GM18526 (cell line): ENCODE measurements around the gene STEAP3.

Source experiments
- POLR2A ChIP-seq: IDR thresholded peaks from 3 replicates; pipeline ENCODE4 v1.6.1; 2011; ENCODE audit not compliant: insufficient read length; ENCODE audit errors: extremely low read depth

The STEAP3 gene

DNA sequence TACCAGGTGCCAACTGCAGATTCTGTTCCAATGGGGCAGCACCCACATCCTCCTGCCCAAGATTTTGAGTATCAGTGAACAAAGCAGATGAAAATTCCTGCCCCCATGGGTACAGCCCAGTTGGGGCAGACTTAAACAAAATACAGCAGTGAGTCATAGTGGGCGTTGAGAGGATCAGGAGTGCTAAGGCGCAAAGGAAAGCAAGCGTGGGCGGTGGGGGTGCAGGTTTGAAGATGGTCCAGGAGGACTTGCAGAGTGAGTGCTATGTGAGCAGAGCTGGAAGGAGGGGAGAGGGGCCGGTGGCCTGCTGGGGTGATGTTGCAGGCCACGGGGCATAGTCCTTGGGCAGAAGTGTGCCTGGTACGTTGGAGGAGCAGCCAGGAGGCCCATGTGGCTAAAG is 24.7 kb downstream of the STEAP3 start:
- TF ChIP-seq POLR2A = no peak

DNA sequence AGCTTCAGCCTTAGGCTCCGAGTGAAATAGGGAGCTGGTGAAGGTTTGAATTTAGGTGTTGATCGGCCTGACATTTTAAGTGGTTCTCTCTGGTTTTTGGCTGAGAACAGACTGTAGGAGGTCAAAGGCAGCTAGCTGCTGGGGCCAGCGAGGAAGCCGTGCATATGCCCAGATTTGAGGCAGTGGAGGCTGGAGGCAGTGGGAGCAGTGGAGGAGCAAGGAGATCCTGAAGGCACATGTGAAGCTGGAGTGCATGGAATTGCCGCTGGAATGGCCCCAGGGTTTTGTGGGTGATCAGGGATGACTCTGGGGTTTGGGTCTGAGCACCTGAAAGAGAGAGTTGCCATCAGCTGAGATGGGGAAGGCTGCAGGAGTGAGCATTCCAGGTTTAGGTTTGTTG is 25.1 kb downstream of the STEAP3 start:
- no peak for TF ChIP-seq POLR2A

DNA sequence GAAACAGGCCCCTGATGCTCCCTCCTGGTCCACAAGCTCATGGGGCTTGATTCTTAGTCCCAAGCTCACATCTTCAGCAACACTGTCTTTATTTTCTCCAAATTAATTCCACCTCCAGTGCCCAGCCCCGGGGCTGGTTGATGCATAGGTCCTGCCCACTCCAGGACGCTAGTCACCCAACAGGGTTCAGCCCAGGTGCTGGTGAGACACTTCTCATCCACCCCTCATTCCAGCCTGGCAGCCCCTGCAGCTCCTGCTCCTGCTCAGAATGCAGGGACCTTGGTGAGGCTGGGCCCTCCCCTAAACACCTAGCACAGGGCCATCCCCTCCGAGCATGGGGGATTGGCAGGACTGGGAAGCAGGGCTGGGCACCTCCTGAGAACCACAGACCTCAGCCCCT is 25.7 kb downstream of the STEAP3 start:
- no peak for TF ChIP-seq POLR2A

- no peak for TF ChIP-seq POLR2A
These were observed 26.5 kb downstream of the STEAP3 start for GRCh38 chr2:119249855-119250717.

DNA sequence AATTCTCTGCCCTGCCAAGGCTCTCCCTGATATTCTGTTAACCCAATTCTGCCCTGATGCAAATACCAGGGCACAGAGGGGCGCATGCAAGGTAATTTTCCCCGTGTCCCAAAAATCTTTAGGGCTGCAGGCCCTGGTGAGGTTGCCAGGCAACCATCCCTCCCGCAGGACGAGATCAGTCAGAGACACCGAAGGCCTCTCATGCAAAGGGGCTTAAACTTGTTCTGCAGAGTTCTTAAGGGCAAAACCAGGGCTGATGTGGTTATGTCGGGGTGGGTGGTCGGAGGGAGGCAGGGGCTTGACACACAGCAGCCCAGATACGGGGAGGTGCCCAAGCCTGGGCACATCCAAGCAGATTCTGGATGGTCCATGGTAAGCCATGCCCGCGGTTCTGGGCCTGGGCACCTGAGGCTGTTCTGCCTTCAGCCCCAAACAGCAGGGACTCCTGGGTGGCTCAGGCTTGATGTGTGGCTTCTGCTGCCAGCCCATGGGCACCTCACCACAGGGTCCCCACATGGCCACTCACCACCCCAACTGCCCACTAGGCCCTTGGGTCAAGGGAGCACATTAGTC is 27.2 kb downstream of the STEAP3 start:
- TF ChIP-seq POLR2A = no peak

- no peak for TF ChIP-seq POLR2A
These were observed 28.0 kb downstream of the STEAP3 start for GRCh38 chr2:119251652-119252051.

GRCh38 chr2:119252186-119253113 is 28.8 kb downstream of the STEAP3 start:
- TF ChIP-seq POLR2A = no peak

DNA sequence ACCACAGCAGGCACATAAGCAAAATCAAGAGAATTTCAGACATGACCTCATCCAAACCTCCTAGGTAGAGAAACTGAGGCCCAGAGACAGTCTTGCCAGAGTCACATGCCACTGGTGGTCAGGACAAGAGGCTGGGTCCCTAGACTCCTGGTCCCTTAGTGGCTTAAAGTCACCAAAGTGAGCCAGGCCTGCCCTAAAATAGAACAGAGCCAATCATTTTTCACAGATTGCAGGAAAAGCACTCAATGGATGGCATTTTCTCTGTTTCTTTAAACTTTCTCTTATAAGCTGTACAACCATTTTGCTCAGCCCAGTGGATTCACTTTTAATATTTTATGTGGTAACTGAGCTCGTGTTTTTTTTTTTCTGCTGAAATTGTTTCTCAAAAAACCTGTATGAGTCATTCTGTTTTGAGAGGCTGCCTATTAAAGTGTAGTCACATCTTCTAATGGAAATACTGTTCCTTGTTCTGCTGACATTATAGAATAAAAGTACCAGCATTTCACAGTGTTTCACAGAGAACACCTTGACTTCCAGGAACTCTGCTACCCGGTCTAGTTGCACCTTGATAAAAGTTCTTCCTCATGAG is 29.6 kb downstream of the STEAP3 start:
- TF ChIP-seq POLR2A = no peak

DNA sequence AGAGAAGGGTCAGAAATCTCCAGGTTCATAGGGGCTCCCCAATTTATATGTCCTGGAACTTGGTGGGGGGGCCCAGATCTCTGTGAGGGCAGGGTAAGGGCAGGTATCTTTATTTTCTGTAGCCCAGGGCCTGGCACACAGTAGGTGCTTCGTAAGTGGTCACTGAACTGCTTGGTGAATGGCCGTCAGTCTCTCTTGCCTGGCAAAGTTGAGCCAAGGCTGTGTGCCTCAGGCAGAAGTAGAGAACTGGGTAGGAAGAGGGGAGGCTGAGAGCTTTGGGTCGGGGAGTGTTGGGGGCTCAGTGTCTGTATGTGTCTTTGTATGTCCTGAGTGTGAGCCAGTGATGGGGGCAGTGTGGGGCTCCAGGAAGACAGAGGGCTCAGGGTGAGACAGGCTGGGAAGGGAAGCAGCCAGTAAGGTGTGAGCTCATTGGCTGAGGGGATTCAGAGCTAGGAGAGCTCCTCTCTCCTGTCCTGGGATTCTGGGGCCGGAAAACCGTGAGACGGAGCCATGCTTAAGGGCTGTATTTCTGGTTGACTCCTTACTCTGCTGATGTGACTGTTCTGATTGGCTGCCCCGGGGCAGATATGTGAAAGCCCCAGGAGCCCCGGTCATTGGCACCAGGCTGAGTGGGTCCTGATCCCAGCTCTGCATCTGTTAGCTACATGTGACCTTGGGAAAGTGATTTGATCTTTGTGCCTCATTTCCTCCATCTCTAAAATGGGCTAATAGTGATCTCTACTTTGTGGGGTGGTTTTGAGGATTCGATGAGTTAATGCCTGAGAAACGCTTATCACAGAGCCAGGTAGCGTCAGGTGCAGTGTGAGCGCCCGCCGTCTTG is 30.3 kb downstream of the STEAP3 start:
- no peak for TF ChIP-seq POLR2A

DNA sequence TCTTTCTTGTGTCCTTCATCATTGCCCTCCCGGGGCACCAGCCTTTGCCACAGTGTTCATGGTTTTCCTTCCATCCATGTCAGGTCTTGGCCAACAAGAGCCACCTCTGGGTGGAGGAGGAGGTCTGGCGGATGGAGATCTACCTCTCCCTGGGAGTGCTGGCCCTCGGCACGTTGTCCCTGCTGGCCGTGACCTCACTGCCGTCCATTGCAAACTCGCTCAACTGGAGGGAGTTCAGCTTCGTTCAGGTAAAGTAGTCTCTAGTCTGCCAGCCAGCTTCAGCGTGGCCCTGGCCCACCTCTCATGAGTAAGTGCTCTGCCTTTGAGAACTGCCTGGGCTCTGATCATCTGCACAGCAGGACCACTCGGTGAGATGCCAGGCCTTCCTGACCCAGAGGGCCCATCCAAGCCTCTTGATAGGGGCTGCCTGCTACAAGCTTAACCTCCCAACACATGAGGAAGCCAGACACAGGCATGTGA is 31.0 kb downstream of the STEAP3 start:
- TF ChIP-seq POLR2A = no peak

DNA sequence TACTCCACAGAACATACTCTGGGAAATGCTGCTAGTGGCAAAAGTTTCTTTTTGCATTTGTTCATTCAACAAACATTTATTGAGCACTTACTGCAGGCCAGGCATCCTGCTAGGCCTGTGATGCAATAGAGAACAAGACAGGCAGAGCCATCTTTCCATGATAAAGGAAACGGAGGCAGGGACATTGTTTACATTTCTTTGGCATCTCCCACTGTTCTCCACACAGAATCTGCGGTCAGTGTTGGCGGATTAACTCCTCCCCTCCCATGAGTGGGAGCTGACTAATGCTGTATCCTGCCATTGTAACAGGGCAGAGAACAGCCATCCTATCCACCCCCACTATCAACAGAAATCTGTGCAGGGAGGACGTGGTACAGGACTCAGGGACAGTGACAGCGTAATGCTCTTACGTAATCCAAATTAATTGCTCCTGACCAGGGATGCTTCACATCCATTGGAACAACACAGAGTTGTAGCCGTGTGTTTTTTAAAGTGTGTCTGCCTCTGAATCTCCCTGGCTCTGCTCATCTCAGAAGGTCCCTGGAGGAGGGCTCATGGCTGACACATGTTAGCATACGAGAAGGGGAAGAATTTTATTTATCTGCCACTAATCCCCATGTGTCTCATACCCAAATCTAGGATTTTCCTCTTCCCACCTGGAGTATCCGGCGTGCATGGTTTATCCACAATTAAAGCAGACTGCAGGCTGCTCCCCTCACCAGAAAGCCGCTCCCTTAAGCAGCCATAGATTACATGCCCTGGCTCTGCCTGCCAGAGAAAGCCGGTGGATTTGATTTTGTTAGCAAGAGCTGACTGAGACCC is 32.3 kb downstream of the STEAP3 start:
- no peak for TF ChIP-seq POLR2A

DNA sequence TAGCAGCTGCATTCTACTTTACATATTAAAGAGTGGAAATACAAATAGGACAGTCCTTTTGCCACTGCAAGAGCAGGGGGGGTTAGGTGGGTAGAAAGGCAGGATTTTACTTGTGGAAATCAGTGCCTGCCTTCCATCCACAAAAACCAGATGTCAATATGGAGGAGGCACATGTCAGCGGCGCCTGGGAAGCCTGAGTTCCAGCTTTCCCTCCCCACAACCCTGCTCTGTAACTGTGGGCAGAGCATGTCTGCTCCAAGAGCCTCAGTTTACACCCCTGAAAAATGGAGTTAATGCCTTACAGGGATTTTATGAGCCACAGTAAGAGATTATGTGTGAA is 32.9 kb downstream of the STEAP3 start:
- TF ChIP-seq POLR2A = no peak

DNA sequence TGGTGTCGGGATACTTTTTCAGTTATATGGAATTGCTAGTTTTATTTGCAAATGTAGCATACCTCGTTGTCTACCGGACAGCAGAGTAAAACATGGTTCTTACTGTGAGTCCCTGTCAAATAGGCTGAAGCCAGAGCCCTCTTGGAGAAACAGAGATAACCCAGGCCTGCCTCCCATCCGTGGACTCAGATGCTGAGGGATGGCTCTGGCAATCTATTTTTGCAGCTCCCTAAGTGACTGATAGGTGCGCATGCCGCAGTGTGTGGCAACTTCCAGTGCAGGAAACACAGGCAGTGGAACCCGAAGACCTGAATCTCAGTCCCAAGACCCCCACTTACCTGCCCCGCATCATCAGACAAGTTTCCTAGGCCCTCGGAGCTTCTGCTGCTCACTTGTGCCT is 33.6 kb downstream of the STEAP3 start:
- no peak for TF ChIP-seq POLR2A
